Suprapubic skin (tissue), 4 donors: ENCODE results near the gene PKMYT1. TPM values are rescaled to one million over a fixed set of nuclear protein-coding genes. Genes with fewer than 3 reads are reported as not detected.

ENCODE experiments used
- DNase-seq, 2 donors: peaks; one replicate each; pipeline ENCODE4 v3.0.0-alpha.2; 2019; ENCODE audit warnings: low spot score in 2 of 2
- H3K27ac ChIP-seq: fragments of 200-600 bp; sonication (generic); one replicate; pipeline ENCODE4 v1.5.1; 2019
- H3K27me3 ChIP-seq: fragments of 200-600 bp; sonication (generic); one replicate; pipeline ENCODE4 v1.5.1; 2019
- H3K36me3 ChIP-seq: fragments of 200-600 bp; sonication (generic); one replicate; pipeline ENCODE4 v1.5.1; 2019
- H3K4me1 ChIP-seq: fragments of 200-600 bp; sonication (generic); one replicate; pipeline ENCODE4 v1.5.1; 2019
- H3K4me3 ChIP-seq: fragments of 200-600 bp; sonication (generic); one replicate; pipeline ENCODE4 v1.5.1; 2019; ENCODE audit warnings: mild to moderate bottlenecking
- H3K9me3 ChIP-seq: fragments of 200-600 bp; sonication (generic); one replicate; pipeline ENCODE4 v1.5.1; 2019
- CTCF ChIP-seq, 2 donors: fragments of 200-600 bp in 1 of 2; fragments of 450-650 bp in 1 of 2; sonication (generic) in 1 of 2; IDR thresholded peaks; one replicate each; pipeline ENCODE4 v1.5.1; 2016 to 2019; ENCODE audit warnings: antibody characterized with exemption in 2 of 2, mild to moderate bottlenecking in 1 of 2, moderate library complexity in 1 of 2
- EP300 ChIP-seq: sonication (generic); formaldehyde crosslinking; IDR thresholded peaks from one replicate; pipeline ENCODE4 v1.6.1; 2017; ENCODE audit warnings: antibody characterized with exemption
- POLR2A ChIP-seq, 2 donors: fragments of 450-650 bp; IDR thresholded peaks; one replicate each; pipeline ENCODE4 v1.6.1; 2017; ENCODE audit warnings: antibody characterized with exemption in 2 of 2, mild to moderate bottlenecking in 2 of 2, moderate library complexity in 2 of 2
- POLR2AphosphoS5 ChIP-seq, 3 donors: sonication (generic); formaldehyde crosslinking; IDR thresholded peaks; one replicate each; pipeline ENCODE4 v1.6.1; 2017; ENCODE audit warnings: antibody characterized with exemption in 3 of 3
- WGBS: methylation state at CpG from one replicate; pipeline ENCODE4 v1.1.5; 2018; 5-methylcytosine and 5-hydroxymethylcytosine counted together
- total RNA-seq, 4 donors: library from RNA; depleted of rRNA; stranded (reverse); fragments of >200 nt; gene quantifications; one replicate each; pipeline ENCODE4 v1.1.0, GENCODE V29; 2016

Gene PKMYT1
- total RNA-seq, 4 donors from 2014 or later = 1.9 to 6.4 (median 4.7) TPM

GRCh38 chr16:3012828-3013420 lies 32.7 kb upstream of the PKMYT1 start, which contains the start of gene CLDN9:
Gene CLDN9, plus strand, starts transcription at chr16:3012923. Its CDS starts 440 bp downstream, at chr16:3013363.
- Histone ChIP-seq H3K9me3 (no peaks in the 10 kb centered on the region), H3K4me1 (peaks cover 20% of the 10 kb centered on the region), H3K27me3 (peaks cover 69% of the 10 kb centered on the region), H3K27ac (no peak within 1 kb of the TSS), H3K4me3 (no peak within 1 kb of the TSS), H3K36me3 (no peaks in the 10 kb centered on the region)
- TF ChIP-seq EP300 = no peak
- no peak for TF ChIP-seq POLR2AphosphoS5 (IDR thresholded peaks at IDR 0.05)
- TF ChIP-seq POLR2A (IDR thresholded peaks at IDR 0.05) = no peak
- TF ChIP-seq CTCF (IDR thresholded peaks at IDR 0.05) = no peak
- 40% methylated on average over 5 of the region's 27 CpGs for WGBS
- no peak for DNase-seq

- no peak for DNase-seq
- 19% methylated on average over 13 of the region's 19 CpGs for WGBS
- Histone ChIP-seq H3K4me1 (peaks cover 21% of the 10 kb centered on the region), H3K9me3 (no peaks in the 10 kb centered on the region), H3K27ac (no peak overlapping the region), H3K4me3 (no peak overlapping the region), H3K27me3 (peaks cover 71% of the 10 kb centered on the region), H3K36me3 (no peaks in the 10 kb centered on the region)
- TF ChIP-seq EP300 (no peak), POLR2AphosphoS5 (IDR thresholded peaks at IDR 0.05) (no peak), CTCF (IDR thresholded peaks at IDR 0.05) (no peak), POLR2A (IDR thresholded peaks at IDR 0.05) (no peak)
Measured at GRCh38 chr16:3012246-3012645, 32.0 kb upstream of the PKMYT1 start.

GRCh38 chr16:3010510-3010909 lies 30.3 kb upstream of the PKMYT1 start:
- no peak for DNase-seq
- H3K27me3 ChIP-seq = peaks cover 87% of the 10 kb centered on the region
- 97% methylated on average over 6 of the region's 8 CpGs for WGBS
- H3K9me3 ChIP-seq = no peaks in the 10 kb centered on the region
- peaks cover 25% of the 10 kb centered on the region for H3K4me1 ChIP-seq
- no peaks in the 10 kb centered on the region for H3K36me3 ChIP-seq
- no peak overlapping the region for H3K4me3 ChIP-seq
- no peak overlapping the region for H3K27ac ChIP-seq
- TF ChIP-seq POLR2A (IDR thresholded peaks at IDR 0.05) = no peak

- H3K27me3 ChIP-seq = peaks cover 89% of the 10 kb centered on the region
- DNase-seq = no peak
- TF ChIP-seq EP300 = no peak
- no peak for TF ChIP-seq CTCF (IDR thresholded peaks at IDR 0.05)
- no peak for TF ChIP-seq POLR2A (IDR thresholded peaks at IDR 0.05)
- no peak for TF ChIP-seq POLR2AphosphoS5 (IDR thresholded peaks at IDR 0.05)
- no peaks in the 10 kb centered on the region for H3K36me3 ChIP-seq
- WGBS = 54% methylated on average over 19 of the region's 21 CpGs
- no peaks in the 10 kb centered on the region for H3K9me3 ChIP-seq
- H3K27ac ChIP-seq = no peak overlapping the region
- H3K4me3 ChIP-seq = no peak overlapping the region
- peaks cover 29% of the 10 kb centered on the region for H3K4me1 ChIP-seq
Measured at GRCh38 chr16:3009568-3010390, 29.5 kb upstream of the PKMYT1 start.

GRCh38 chr16:3008690-3009037 lies 28.4 kb upstream of the PKMYT1 start:
- no peak for DNase-seq
- no peak overlapping the region for H3K4me3 ChIP-seq
- H3K9me3 ChIP-seq = no peaks in the 10 kb centered on the region
- H3K36me3 ChIP-seq = no peaks in the 10 kb centered on the region
- H3K4me1 ChIP-seq = peaks cover 33% of the 10 kb centered on the region
- 68% methylated on average over 4 of the region's 4 CpGs for WGBS
- H3K27me3 ChIP-seq = peaks cover 83% of the 10 kb centered on the region
- no peak overlapping the region for H3K27ac ChIP-seq
- no peak for TF ChIP-seq EP300
- no peak for TF ChIP-seq POLR2AphosphoS5 (IDR thresholded peaks at IDR 0.05)

- no peak for DNase-seq
- Histone ChIP-seq H3K27me3 (peaks cover 81% of the 10 kb centered on the region), H3K4me3 (no peak overlapping the region)
Measured at GRCh38 chr16:3007957-3008689, 27.9 kb upstream of the PKMYT1 start.

More at GRCh38 chr16:3007957-3008689, 27.9 kb upstream of the PKMYT1 start:
- WGBS = 28% methylated on average over 13 of the region's 17 CpGs
- no peak for TF ChIP-seq EP300
- no peak for TF ChIP-seq POLR2A (IDR thresholded peaks at IDR 0.05)
- no peak for TF ChIP-seq CTCF (IDR thresholded peaks at IDR 0.05)
- no peak for TF ChIP-seq POLR2AphosphoS5 (IDR thresholded peaks at IDR 0.05)
- no peaks in the 10 kb centered on the region for H3K36me3 ChIP-seq
- peaks cover 35% of the 10 kb centered on the region for H3K4me1 ChIP-seq
- no peaks in the 10 kb centered on the region for H3K9me3 ChIP-seq
- H3K27ac ChIP-seq = no peak overlapping the region
